ENCODE results near the gene GJC1. TPM values are rescaled to one million over a fixed set of nuclear protein-coding genes. Genes with fewer than 3 reads are reported as not detected.

Gene GJC1
- total and polyA plus RNA-seq, 2 of the 8 experiments (the other 6 are each of a cell fraction or from before 2014, with no cell fraction given), result 29.1 to 154 TPM

DNA sequence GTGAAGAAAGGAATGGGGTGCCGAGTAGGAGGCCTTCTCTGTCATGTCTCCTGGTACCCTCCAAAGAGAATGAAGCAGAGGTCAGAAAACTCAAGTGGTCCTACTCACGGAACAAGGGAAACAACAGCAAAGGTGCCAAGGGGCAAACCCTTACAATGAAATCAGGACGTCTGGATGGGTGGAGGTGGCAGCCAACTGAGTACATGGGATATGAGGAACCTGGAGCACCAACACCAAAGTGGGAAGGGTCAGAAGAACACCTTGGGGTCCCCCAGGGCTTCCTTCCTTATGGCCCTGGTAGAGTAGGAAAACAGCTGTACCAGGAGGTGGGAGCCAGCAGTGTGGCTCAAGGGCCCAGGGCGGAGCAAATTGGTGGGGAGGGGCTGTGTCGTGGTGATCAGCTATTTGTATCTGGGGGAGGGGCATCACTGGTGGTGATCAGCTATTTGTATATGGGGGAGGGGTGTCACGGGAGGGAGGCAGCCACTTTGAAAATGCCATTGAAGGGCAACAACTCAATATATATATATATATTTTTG, 18.2 kb upstream of the GJC1 start:
- Histone ChIP-seq H2BK15ac (ENCODE audit: low read length) (no peak overlapping the region), H3K4ac (replicated peaks; ENCODE audit: insufficient read length, low read depth, low read length) (no peak overlapping the region), H3K4me1 (replicated peaks in 1 of 4; ENCODE audit: control insufficient read depth in 3 of 4, insufficient read depth in 4 of 4, low read length in 3 of 4) (peaks cover 6 to 14% (median 7%) of the 10 kb centered on the region in 4 experiments), H3K27me3 (replicated peaks in 1 of 4; ENCODE audit: control insufficient read depth in 3 of 4, extremely low read depth in 1 of 4, insufficient read depth in 3 of 4, low read length in 3 of 4) (no peaks in the 10 kb centered on the region), H3K23ac (ENCODE audit: insufficient read length) (no peak overlapping the region), H4K8ac (ENCODE audit: extremely low read depth, insufficient read depth, low read length) (no peak overlapping the region), H3K4me3 (ENCODE audit: extremely low read depth in 1 of 4, insufficient read depth in 2 of 4, low read depth in 3 of 4, low read length in 4 of 4) (no peak overlapping the region), H2AK5ac (ENCODE audit: low read depth, low read length) (no peak overlapping the region), H3K36me3 (ENCODE audit: control insufficient read depth in 2 of 4, insufficient read depth in 4 of 4, low read length in 3 of 4) (peaks cover 9 to 31% (median 24%) of the 10 kb centered on the region in 4 experiments), H2BK12ac (ENCODE audit: low read depth, low read length) (no peak overlapping the region), H2AFZ (ENCODE audit: low read length) (no peak overlapping the region), H3K18ac (ENCODE audit: extremely low read depth, low read length) (no peak overlapping the region), H4K5ac (ENCODE audit: insufficient read length, low read depth, low read length) (no peak overlapping the region), H3K23me2 (ENCODE audit: low read depth, low read length) (no peaks in the 10 kb centered on the region), H3K79me1 (ENCODE audit: low read depth, low read length) (no peaks in the 10 kb centered on the region), H3K9me3 (ENCODE audit: insufficient read depth in 2 of 2, low read depth in 1 of 2, low read length in 1 of 2) (no peaks in the 10 kb centered on the region), H3K14ac (ENCODE audit: insufficient read length) (no peak overlapping the region), H3K56ac (replicated peaks; ENCODE audit: insufficient read length, low read depth, low read length) (no peak overlapping the region), H3K27ac (ENCODE audit: low read depth, low read length) (no peak overlapping the region), H3K79me2 (ENCODE audit: control insufficient read depth in 1 of 2, insufficient read depth in 2 of 2, low read length in 2 of 2) (no peaks in the 10 kb centered on the region), H3K4me2 (ENCODE audit: insufficient read depth in 1 of 2, low read depth in 2 of 2, low read length in 2 of 2) (no peak overlapping the region), H2BK120ac (replicated peaks; ENCODE audit: low read depth, low read length) (no peak overlapping the region), H4K20me1 (replicated peaks in 1 of 2; ENCODE audit: control insufficient read depth in 1 of 2, insufficient read depth in 2 of 2, low read length in 2 of 2) (peaks cover 0 to 1% of the 10 kb centered on the region in 2 experiments), H2BK20ac (ENCODE audit: low read length) (no peak overlapping the region), H4K91ac (replicated peaks; ENCODE audit: insufficient read length, low read length) (no peak overlapping the region), H3K9ac (replicated peaks in 1 of 4; ENCODE audit: extremely low read depth in 1 of 4, low read depth in 3 of 4, low read length in 3 of 4) (no peak overlapping the region), H2BK5ac (ENCODE audit: low read depth, low read length) (no peak overlapping the region)
- CTCF ChIA-PET (ENCODE audit: partially characterized antibody), result interaction anchor here (1.3 to 28.4 kb wide), 4 partner anchors 14 to 96 kb away, joined by 4 to 577 read pairs (median 74); no protein-coding TSS in a partner anchor
- POLR2A ChIA-PET (ENCODE audit: partially characterized antibody), result interaction anchor here (0.6 to 7.4 kb wide), 18 partner anchors 9 to 192 kb away, joined by 3 to 58 read pairs (median 5); partner anchors contain the start of genes EFTUD2 and GJC1
- TF ChIP-seq HDAC2 (IDR thresholded peaks at IDR 0.05; ENCODE audit: borderline replicate concordance in 1 of 2, low read depth in 2 of 2, low read length in 2 of 2), result no peak
- no peak for TF ChIP-seq YY1 (IDR thresholded peaks at IDR 0.05; ENCODE audit: low read depth, low read length)
- TF ChIP-seq SIX5 (IDR thresholded peaks at IDR 0.05; ENCODE audit: low read depth, low read length), result no peak
- no peak for TF ChIP-seq RNF2 (IDR thresholded peaks at IDR 0.05; ENCODE audit: borderline replicate concordance, low read depth, low read length, missing control alignments, poor library complexity, severe bottlenecking)
- no peak for TF ChIP-seq POLR2AphosphoS5 (IDR thresholded peaks at IDR 0.05; ENCODE audit: low read depth, low read length)
- no peak for TF ChIP-seq TEAD4 (IDR thresholded peaks at IDR 0.05; ENCODE audit: low read depth, low read length)
- TF ChIP-seq SIN3A (conservative IDR thresholded peaks at IDR 0.05 in 1 of 2, IDR thresholded peaks at IDR 0.05 in 1 of 2; ENCODE audit: low read depth in 1 of 2, low read length in 2 of 2), result no peak
- no peak for TF ChIP-seq ZNF274 (IDR thresholded peaks at IDR 0.05; ENCODE audit: borderline replicate concordance, extremely low read depth, low read length)
- TF ChIP-seq SIRT6 (IDR thresholded peaks at IDR 0.05; ENCODE audit: low read length), result no peak
- TF ChIP-seq ASH2L (IDR thresholded peaks at IDR 0.05; ENCODE audit: low read length), result no peak
- no peak for TF ChIP-seq TCF12 (IDR thresholded peaks at IDR 0.05; ENCODE audit: low read depth, low read length)
- 82% methylated on average over 5 of the region's 6 CpGs; no CpG with 5 or more reads in 1 of the 2 experiments for WGBS, 2 experiments (ENCODE audit: extremely low coverage in 1 of 2, insufficient coverage in 1 of 2, insufficient read length in 1 of 2, insufficient replicate concordance in 2 of 2, low coverage in 1 of 2, low lambda C conversion rate in 2 of 2, missing lambda C conversion rate in 1 of 2)
- no peak for FAIRE-seq
- no peak for DNase-seq (ENCODE audit: low read depth in 1 of 2, low spot score in 2 of 2)

Measured in H1 (cell line).